OCI-LY1 (cell line): Measurements from ENCODE around the gene BMPR2.
"Not testable (repeated sequence)": the region's sequence is repeated elsewhere in the genome, so short reads cannot be mapped to it uniquely, and the experiment has no call there.

Source experiments
- H2AFZ ChIP-seq: fragments of 200-600 bp; sonication (generic), shearing (Covaris generic); 2 replicates; pipeline ENCODE4 v1.6.0; 2014; ENCODE audit warnings: antibody characterized with exemption, mild to moderate bottlenecking, low read length
- H3F3A ChIP-seq: fragments of 200-600 bp; sonication (generic), shearing (Covaris generic); 2 replicates; pipeline ENCODE4 v1.6.0; 2014; ENCODE audit warnings: mild to moderate bottlenecking, antibody characterized with exemption, low read length, moderate library complexity; ENCODE audit not compliant: insufficient read depth
- H3K27ac ChIP-seq: fragments of 200-600 bp; sonication (generic); 2 replicates; pipeline ENCODE4 v1.5.1; 2014; ENCODE audit warnings: low read length, mixed run types, mild to moderate bottlenecking, low read depth; ENCODE audit not compliant: poor library complexity, severe bottlenecking
- H3K27me3 ChIP-seq: fragments of 200-600 bp; sonication (generic); 2 replicates; pipeline ENCODE4 v1.6.0; 2014; ENCODE audit warnings: antibody characterized with exemption, mild to moderate bottlenecking, low read length, moderate library complexity; ENCODE audit not compliant: insufficient read depth
- H3K36me3 ChIP-seq: fragments of 200-600 bp; sonication (generic); 2 replicates; pipeline ENCODE4 v1.6.1; 2014; ENCODE audit warnings: mild to moderate bottlenecking, antibody characterized with exemption, low read length, moderate library complexity, mixed read lengths; ENCODE audit not compliant: insufficient read depth
- H3K4me1 ChIP-seq: fragments of 200-600 bp; sonication (generic); 2 replicates; pipeline ENCODE4 v1.5.1; 2014; ENCODE audit warnings: mild to moderate bottlenecking, low read length, moderate library complexity; ENCODE audit not compliant: insufficient read depth, severe bottlenecking
- H3K4me2 ChIP-seq: fragments of 200-600 bp; sonication (generic), shearing (Covaris generic); 2 replicates; pipeline ENCODE4 v1.6.1; 2014; ENCODE audit warnings: low read length
- H3K4me3 ChIP-seq: fragments of 200-600 bp; sonication (generic); 2 replicates; pipeline ENCODE4 v1.5.1; 2014; ENCODE audit warnings: low read length, low read depth, mild to moderate bottlenecking, mixed read lengths; ENCODE audit not compliant: poor library complexity, severe bottlenecking
- H3K79me2 ChIP-seq: fragments of 200-600 bp; shearing (Covaris generic); 2 replicates; pipeline ENCODE4 v1.6.1; 2016; ENCODE audit warnings: mixed run types, low read length, mixed read lengths; ENCODE audit not compliant: insufficient read depth
- H3K9ac ChIP-seq: fragments of 200-600 bp; sonication (generic), shearing (Covaris generic); 2 replicates; pipeline ENCODE4 v1.6.1; 2014; ENCODE audit warnings: mild to moderate bottlenecking, low read length, mixed read lengths
- H3K9me2 ChIP-seq: fragments of 200-600 bp; sonication (generic), shearing (Covaris generic); 2 replicates; pipeline ENCODE4 v1.6.1; 2014; ENCODE audit warnings: low read depth, mild to moderate bottlenecking, low read length, mixed read lengths
- H3K9me3 ChIP-seq: fragments of 200-600 bp; shearing (Covaris generic); 2 replicates; pipeline ENCODE4 v1.6.1; 2014; ENCODE audit warnings: low read length, mixed read lengths
- H4K20me1 ChIP-seq: fragments of 200-600 bp; sonication (generic), shearing (Covaris generic); 2 replicates; pipeline ENCODE4 v1.6.0; 2016; ENCODE audit warnings: mild to moderate bottlenecking, low read length; ENCODE audit not compliant: insufficient read depth
- EZH2 ChIP-seq: fragments of 200-600 bp; sonication (generic), shearing (Covaris generic); IDR thresholded peaks from 2 replicates; pipeline ENCODE4 v1.8.0; 2017; ENCODE audit warnings: borderline replicate concordance, mixed run types, mild to moderate bottlenecking, antibody characterized with exemption, low read length, moderate library complexity, mixed read lengths
- TF ChIP-seq, protein P1 (sequence below): fragments of 200-600 bp; sonication (generic), shearing (Covaris generic); IDR thresholded peaks from 2 replicates; pipeline ENCODE4 v1.5.1; 2017; ENCODE audit warnings: mild to moderate bottlenecking, antibody characterized with exemption, low read length, moderate library complexity, mixed read lengths

Gene BMPR2

DNA sequence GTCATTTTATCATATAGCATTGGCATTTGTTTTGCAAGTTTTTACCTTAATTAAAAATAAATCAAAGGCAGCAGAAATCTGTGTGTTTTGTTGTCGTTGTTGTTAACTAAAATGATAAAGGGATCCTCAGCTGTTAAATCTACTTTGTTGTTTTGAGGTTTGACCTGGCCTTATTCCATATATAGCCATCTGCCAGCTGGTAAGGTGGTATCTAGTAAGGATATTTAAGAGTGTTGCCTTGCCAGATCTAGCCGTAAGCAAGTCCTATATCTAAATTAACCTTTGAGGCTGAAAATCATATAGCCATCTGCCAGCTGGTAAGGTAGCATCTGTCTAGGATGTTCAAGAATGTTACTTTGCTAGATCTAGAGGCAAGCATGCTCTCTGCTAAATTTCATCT, 56.6 kb downstream of the BMPR2 start:
- H4K20me1 ChIP-seq, result no peaks in the 10 kb centered on the region
- no peaks in the 10 kb centered on the region for H3K9me2 ChIP-seq
- H3K4me2 ChIP-seq, result no peak overlapping the region

DNA sequence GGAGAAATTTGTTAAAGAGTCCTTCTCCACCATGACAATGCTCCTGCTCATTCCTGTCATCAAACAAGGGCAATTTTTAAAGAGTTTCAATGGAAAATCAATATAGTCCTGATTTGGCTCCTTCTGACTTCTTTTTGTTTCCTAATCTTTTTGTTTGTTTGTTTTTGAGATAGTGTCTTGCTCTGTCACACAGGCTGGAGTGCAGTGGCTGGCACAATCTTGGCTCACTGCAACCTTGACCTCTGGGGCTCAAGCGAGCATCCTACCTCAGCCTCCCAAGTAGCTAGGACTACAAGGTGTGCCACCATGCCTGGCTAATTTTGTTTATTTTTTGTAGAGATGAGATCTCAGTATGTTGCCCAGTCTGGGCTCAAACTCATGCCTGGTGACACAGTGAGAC, 58.3 kb downstream of the BMPR2 start:
- Histone ChIP-seq H4K20me1 (no peaks in the 10 kb centered on the region), H3K4me3 (no peak overlapping the region), H3K27ac (no peak overlapping the region), H3K9me3 (no peaks in the 10 kb centered on the region; the same call in 1 of the 2 replicates), H2AFZ (no peak overlapping the region), H3K9ac (no peak overlapping the region), H3K36me3 (no peaks in the 10 kb centered on the region), H3K27me3 (no peaks in the 10 kb centered on the region), H3K9me2 (no peaks in the 10 kb centered on the region), H3K79me2 (no peaks in the 10 kb centered on the region), H3F3A (no peaks in the 10 kb centered on the region), H3K4me2 (no peak overlapping the region), H3K4me1 (no peaks in the 10 kb centered on the region)
- TF ChIP-seq EZH2, result no peak
- TF ChIP-seq, protein P1, sequence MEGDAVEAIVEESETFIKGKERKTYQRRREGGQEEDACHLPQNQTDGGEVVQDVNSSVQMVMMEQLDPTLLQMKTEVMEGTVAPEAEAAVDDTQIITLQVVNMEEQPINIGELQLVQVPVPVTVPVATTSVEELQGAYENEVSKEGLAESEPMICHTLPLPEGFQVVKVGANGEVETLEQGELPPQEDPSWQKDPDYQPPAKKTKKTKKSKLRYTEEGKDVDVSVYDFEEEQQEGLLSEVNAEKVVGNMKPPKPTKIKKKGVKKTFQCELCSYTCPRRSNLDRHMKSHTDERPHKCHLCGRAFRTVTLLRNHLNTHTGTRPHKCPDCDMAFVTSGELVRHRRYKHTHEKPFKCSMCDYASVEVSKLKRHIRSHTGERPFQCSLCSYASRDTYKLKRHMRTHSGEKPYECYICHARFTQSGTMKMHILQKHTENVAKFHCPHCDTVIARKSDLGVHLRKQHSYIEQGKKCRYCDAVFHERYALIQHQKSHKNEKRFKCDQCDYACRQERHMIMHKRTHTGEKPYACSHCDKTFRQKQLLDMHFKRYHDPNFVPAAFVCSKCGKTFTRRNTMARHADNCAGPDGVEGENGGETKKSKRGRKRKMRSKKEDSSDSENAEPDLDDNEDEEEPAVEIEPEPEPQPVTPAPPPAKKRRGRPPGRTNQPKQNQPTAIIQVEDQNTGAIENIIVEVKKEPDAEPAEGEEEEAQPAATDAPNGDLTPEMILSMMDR, result no peak

More for the DNA sequence above, 56.6 kb downstream of the BMPR2 start:
- peaks cover 7% of the 10 kb centered on the region; the same call in 1 of the 2 replicates for H3K9me3 ChIP-seq
- no peaks in the 10 kb centered on the region for H3K4me1 ChIP-seq
- H3K79me2 ChIP-seq, result no peaks in the 10 kb centered on the region
- H3K27ac ChIP-seq, result no peak overlapping the region
- no peak overlapping the region for H3K4me3 ChIP-seq
- no peaks in the 10 kb centered on the region for H3F3A ChIP-seq
- H3K36me3 ChIP-seq, result no peaks in the 10 kb centered on the region
- no peak overlapping the region for H3K9ac ChIP-seq
- H3K27me3 ChIP-seq, result no peaks in the 10 kb centered on the region
- no peak for TF ChIP-seq EZH2
- TF ChIP-seq, protein P1, result no peak
- H2AFZ ChIP-seq, result no peak overlapping the region

DNA sequence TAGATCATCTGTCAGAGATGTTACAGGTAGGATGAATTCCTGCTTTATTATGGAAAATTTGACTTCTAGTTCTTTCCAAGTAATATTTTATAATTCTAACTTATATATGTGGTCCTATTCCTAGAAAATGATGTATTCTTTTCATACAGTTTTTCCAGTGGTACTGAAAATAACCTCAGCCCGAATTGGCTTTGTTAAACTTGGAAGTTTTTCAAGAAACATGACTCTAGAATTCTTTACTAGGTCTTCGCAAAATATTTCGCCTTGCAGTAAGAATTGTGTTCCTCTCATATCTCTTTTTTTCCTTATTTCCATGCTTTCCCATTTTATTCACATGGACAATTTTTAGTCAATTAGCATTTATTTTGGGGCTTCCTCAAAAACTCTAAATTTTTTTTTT, 60.5 kb downstream of the BMPR2 start:
- Histone ChIP-seq H3K4me1 (no peaks in the 10 kb centered on the region), H3F3A (no peaks in the 10 kb centered on the region), H3K9ac (no peak overlapping the region), H3K4me3 (no peak overlapping the region), H4K20me1 (no peaks in the 10 kb centered on the region), H2AFZ (no peak overlapping the region), H3K9me2 (no peaks in the 10 kb centered on the region), H3K36me3 (no peaks in the 10 kb centered on the region), H3K9me3 (no peaks in the 10 kb centered on the region), H3K79me2 (no peaks in the 10 kb centered on the region), H3K27me3 (no peaks in the 10 kb centered on the region), H3K4me2 (no peak overlapping the region), H3K27ac (no peak overlapping the region)
- no peak for TF ChIP-seq EZH2
- TF ChIP-seq, protein P1, result no peak

DNA sequence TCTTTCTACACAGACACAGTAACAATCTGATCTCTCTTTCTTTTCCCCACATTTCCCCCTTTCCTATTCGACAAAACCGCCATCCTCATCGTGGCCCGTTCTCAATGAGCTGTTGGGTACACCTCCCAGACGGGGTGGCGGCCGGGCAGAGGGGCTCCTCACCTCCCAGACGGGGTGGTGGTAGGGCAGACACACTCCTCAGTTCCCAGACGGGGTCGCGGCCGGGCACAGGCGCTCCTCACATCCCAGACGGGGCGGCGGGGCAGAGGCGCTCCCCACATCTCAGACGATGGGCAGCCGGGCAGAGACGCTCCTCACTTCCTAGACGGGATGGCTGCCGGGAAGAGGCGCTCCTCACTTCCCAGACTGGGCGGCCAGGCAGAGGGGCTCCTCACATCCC, 64.0 kb downstream of the BMPR2 start:
- H3K4me1 ChIP-seq, H3K79me2 ChIP-seq, H3K4me3 ChIP-seq: not testable (repeated sequence)

More for the DNA sequence above, 64.0 kb downstream of the BMPR2 start:
- H3K9ac ChIP-seq, H3K4me2 ChIP-seq, H3K27me3 ChIP-seq, H2AFZ ChIP-seq, H3K27ac ChIP-seq, H3K9me3 ChIP-seq, H3K9me2 ChIP-seq, H4K20me1 ChIP-seq, H3F3A ChIP-seq, H3K36me3 ChIP-seq: not testable (repeated sequence)
